Fibroblast of lung (primary cell): Measurements from ENCODE around the gene HLA-DRB1. TPM values are rescaled to one million over a fixed set of nuclear protein-coding genes. Genes with fewer than 3 reads are reported as not detected.
"Not testable (repeated sequence)": the region's sequence is repeated elsewhere in the genome, so short reads cannot be mapped to it uniquely, and the experiment has no call there.

Source experiments
- DNase-seq, 2 donors: peaks; one replicate each; pipeline versions ENCODE4 v3.0.0 to v3.0.0-alpha.2; 2010; ENCODE audit warnings: low read depth in 2 of 2
- H2AFZ ChIP-seq: 2 replicates; pipeline ENCODE4 v1.5.1; 2012; ENCODE audit warnings: low read length, control low read depth, inconsistent platforms
- H3K27ac ChIP-seq: 2 replicates; pipeline ENCODE4 v1.5.1; 2011; ENCODE audit warnings: low read length, control low read depth; ENCODE audit not compliant: insufficient read depth
- H3K27me3 ChIP-seq: 2 replicates; pipeline ENCODE4 v1.5.1; 2011; ENCODE audit warnings: mild to moderate bottlenecking, low read length; ENCODE audit not compliant: control insufficient read depth, insufficient read depth
- H3K36me3 ChIP-seq: 2 replicates; pipeline ENCODE4 v1.5.1; 2011; ENCODE audit warnings: low read length; ENCODE audit not compliant: control insufficient read depth, insufficient read depth
- H3K4me1 ChIP-seq: 2 replicates; pipeline ENCODE4 v1.5.1; 2011; ENCODE audit warnings: low read length; ENCODE audit not compliant: control insufficient read depth, insufficient read depth; ENCODE audit errors: extremely low read depth
- H3K4me2 ChIP-seq: 2 replicates; pipeline ENCODE4 v1.5.1; 2011; ENCODE audit warnings: low read length, control low read depth; ENCODE audit not compliant: insufficient read depth; ENCODE audit errors: extremely low read depth
- H3K4me3 ChIP-seq, 4 experiments: fragments of 200-600 bp in 1 of 4; sonication (generic) in 1 of 4; replicated peaks in 1 of 4; 2 replicates each; pipeline ENCODE4 v1.5.1; 2011 to 2016; ENCODE audit warnings: low read length in 4 of 4, low read depth in 3 of 4, mild to moderate bottlenecking in 3 of 4, control low read depth in 2 of 4, inconsistent platforms in 1 of 4, mixed read lengths in 1 of 4; ENCODE audit not compliant: insufficient read depth in 1 of 4; ENCODE audit errors: control extremely low read depth in 1 of 4
- H3K79me2 ChIP-seq: 2 replicates; pipeline ENCODE4 v1.5.1; 2012; ENCODE audit warnings: mild to moderate bottlenecking, low read length, inconsistent platforms; ENCODE audit not compliant: control insufficient read depth, insufficient read depth
- H3K9ac ChIP-seq: 2 replicates; pipeline ENCODE4 v1.5.1; 2011; ENCODE audit warnings: mild to moderate bottlenecking, low read length, control low read depth; ENCODE audit not compliant: insufficient read depth
- H3K9me3 ChIP-seq: 2 replicates; pipeline ENCODE4 v1.5.1; 2012; ENCODE audit warnings: low read depth, low read length; ENCODE audit not compliant: control insufficient read depth, insufficient read depth
- H4K20me1 ChIP-seq: 2 replicates; pipeline ENCODE4 v1.5.1; 2011; ENCODE audit warnings: low read length; ENCODE audit not compliant: control insufficient read depth, insufficient read depth; ENCODE audit errors: extremely low read depth
- EZH2 ChIP-seq: IDR thresholded peaks from 2 replicates; pipeline ENCODE4 v1.5.1; 2012; ENCODE audit warnings: low read length, control low read depth, mild to moderate bottlenecking; ENCODE audit errors: missing control alignments
- polyA plus RNA-seq, 2 donors: library from polyadenylated mRNA; depleted of rRNA in 1 of 2; stranded (reverse) in 1 of 2; unstranded in 1 of 2; fragments of >200 nt; gene quantifications; 2 replicates each; pipeline ENCODE4 v1.2.1, GENCODE V29; 2011 to 2012; ENCODE audit warnings: missing spikeins in 1 of 2
- total RNA-seq: library from RNA; depleted of rRNA; stranded (reverse); fragments of >200 nt; gene quantifications from 2 replicates; pipeline ENCODE4 v1.2.1, GENCODE V29; 2014
- TF ChIP-seq, protein P1 (sequence below), 2 donors: IDR thresholded peaks in 1 of 2; conservative IDR thresholded peaks in 1 of 2; 1 replicate in 1 of 2; 2 replicates in 1 of 2; pipeline ENCODE4 v1.5.1; 2011 to 2012; ENCODE audit warnings: low read length in 2 of 2, control low read depth in 1 of 2, inconsistent platforms in 1 of 2, low read depth in 1 of 2, mild to moderate bottlenecking in 1 of 2

Gene HLA-DRB1
- total and polyA plus RNA-seq, 2 donors (not counting 1 experiment from before 2014, with no cell fraction given), result under 0.01 to 0.42 TPM

DNA sequence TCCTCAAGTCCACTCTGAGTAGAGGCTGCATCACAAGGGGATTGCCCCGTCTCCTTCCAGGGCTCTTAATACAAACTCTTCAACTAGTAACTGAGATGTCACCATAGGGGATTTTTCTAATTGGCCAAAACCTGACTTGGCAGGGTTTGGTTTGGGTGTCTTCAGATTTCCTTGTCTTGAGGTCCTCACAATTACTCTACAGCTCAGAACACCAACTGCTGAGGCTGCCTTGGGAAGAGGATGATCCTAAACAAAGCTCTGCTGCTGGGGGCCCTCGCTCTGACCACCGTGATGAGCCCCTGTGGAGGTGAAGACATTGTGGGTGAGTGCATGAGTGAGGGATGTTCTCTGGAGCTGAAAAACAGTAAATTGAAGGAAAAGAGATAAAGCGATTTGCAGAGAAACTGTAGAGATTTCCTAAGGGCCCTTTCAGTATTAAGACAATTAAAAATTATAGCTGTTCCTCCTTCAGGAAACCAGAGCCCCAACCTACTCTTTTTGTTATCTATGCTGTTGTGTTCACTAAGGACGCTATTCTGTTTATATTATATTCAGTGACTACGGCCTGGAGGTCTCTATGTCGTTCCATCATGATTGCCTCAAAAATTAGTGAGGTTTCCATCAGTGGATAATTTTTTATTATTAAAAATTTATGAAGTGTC is 47.7 kb upstream of the HLA-DRB1 start, which contains the start of gene HLA-DQA1:
HLA-DQA1 (plus strand) TSS at position 188 of the 662 bp plus-strand sequence; CDS start at position 241, 53 bp downstream.
- Histone ChIP-seq H3K79me2 (no peaks in the 10 kb centered on the region), H3K4me1 (no peaks in the 10 kb centered on the region), H3K27ac (no peak within 1 kb of the TSS), H3K9ac (no peak within 1 kb of the TSS), H2AFZ (no peak within 1 kb of the TSS), H4K20me1 (no peaks in the 10 kb centered on the region), H3K36me3 (no peaks in the 10 kb centered on the region), H3K27me3 (no peaks in the 10 kb centered on the region), H3K4me2 (no peak within 1 kb of the TSS), H3K9me3 (no peaks in the 10 kb centered on the region), H3K4me3 (no peak within 1 kb of the TSS)
- no peak for DNase-seq
- TF ChIP-seq, protein P1, sequence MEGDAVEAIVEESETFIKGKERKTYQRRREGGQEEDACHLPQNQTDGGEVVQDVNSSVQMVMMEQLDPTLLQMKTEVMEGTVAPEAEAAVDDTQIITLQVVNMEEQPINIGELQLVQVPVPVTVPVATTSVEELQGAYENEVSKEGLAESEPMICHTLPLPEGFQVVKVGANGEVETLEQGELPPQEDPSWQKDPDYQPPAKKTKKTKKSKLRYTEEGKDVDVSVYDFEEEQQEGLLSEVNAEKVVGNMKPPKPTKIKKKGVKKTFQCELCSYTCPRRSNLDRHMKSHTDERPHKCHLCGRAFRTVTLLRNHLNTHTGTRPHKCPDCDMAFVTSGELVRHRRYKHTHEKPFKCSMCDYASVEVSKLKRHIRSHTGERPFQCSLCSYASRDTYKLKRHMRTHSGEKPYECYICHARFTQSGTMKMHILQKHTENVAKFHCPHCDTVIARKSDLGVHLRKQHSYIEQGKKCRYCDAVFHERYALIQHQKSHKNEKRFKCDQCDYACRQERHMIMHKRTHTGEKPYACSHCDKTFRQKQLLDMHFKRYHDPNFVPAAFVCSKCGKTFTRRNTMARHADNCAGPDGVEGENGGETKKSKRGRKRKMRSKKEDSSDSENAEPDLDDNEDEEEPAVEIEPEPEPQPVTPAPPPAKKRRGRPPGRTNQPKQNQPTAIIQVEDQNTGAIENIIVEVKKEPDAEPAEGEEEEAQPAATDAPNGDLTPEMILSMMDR (conservative IDR thresholded peaks at IDR 0.05 in 1 of 2, IDR thresholded peaks at IDR 0.05 in 1 of 2; ENCODE audit: low read depth in 1 of 2, low read length in 2 of 2), result no peak
- TF ChIP-seq EZH2, result no peak

DNA sequence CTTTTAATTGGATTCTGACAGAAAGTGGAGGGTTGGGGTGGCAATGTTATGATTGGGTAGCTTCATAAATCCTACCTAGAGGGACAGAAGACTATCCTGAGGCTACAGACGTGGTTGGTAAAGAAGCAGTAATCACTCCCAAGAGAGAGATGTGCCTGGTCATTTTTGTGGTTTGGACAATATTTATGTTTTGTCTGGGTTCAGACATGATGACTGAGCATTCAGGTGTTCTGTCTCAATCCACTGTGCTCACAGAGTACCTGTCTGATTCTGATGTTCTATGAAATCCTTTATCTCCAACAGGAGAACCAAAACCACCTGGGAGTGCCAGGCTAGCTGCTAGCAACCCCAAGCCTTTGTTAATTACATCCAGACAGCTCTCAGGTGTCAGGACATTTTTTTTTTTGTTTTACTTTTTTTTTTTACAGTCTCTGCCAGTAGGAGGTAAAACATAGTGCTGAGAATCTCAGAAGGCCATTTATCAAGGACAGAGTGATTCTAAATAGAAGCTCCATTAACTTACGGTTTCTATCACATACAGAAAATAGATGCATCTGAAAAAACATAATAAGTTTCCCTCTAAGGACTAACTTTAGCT is 46.0 kb upstream of the HLA-DRB1 start:
- H2AFZ ChIP-seq, result no peak overlapping the region
- no peak overlapping the region for H3K9ac ChIP-seq
- no peak for DNase-seq
- no peaks in the 10 kb centered on the region for H3K9me3 ChIP-seq
- no peaks in the 10 kb centered on the region for H4K20me1 ChIP-seq
- H3K4me3 ChIP-seq, result no peak overlapping the region
- H3K4me1 ChIP-seq, result no peaks in the 10 kb centered on the region
- no peak overlapping the region for H3K4me2 ChIP-seq
- TF ChIP-seq, protein P1 (conservative IDR thresholded peaks at IDR 0.05 in 1 of 2, IDR thresholded peaks at IDR 0.05 in 1 of 2; ENCODE audit: low read depth in 1 of 2, low read length in 2 of 2), result no peak
- TF ChIP-seq EZH2, result no peak
- no peaks in the 10 kb centered on the region for H3K79me2 ChIP-seq
- H3K27me3 ChIP-seq, result no peaks in the 10 kb centered on the region
- H3K36me3 ChIP-seq, result no peaks in the 10 kb centered on the region
- H3K27ac ChIP-seq, result no peak overlapping the region

DNA sequence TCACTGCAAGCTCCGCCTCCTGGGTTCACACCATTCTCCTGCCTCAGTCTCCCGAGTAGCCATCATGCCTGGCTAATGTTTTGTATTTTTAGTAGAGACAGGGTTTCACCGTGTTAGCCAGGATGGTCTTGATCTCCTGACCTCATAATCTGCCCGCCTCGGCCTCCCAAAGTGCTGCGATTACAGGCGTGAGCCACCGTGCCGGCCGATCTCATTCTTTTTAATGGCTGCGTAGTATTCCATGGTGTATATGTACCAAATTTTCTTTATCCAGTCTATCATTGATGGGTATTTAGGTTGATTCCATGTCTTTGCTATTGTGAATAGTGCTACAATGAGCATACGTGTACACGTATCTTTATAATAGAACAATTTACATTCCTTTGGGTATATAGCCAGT is 40.1 kb upstream of the HLA-DRB1 start:
- H3K79me2 ChIP-seq, H3K4me2 ChIP-seq, H2AFZ ChIP-seq, H3K27ac ChIP-seq, H4K20me1 ChIP-seq, H3K36me3 ChIP-seq, H3K4me3 ChIP-seq, H3K9ac ChIP-seq, H3K9me3 ChIP-seq, H3K27me3 ChIP-seq, H3K4me1 ChIP-seq, DNase-seq: not testable (repeated sequence)
